Tibial nerve (tissue), 3 donors: ENCODE data around the gene AHCYL2.

ENCODE experiments used
- POLR2A ChIP-seq, 2 donors: fragments of 450-650 bp; IDR thresholded peaks; one replicate each; pipeline ENCODE4 v1.6.1; 2017; ENCODE audit warnings: antibody characterized with exemption in 2 of 2, mild to moderate bottlenecking in 2 of 2, moderate library complexity in 2 of 2
- TF ChIP-seq, protein P1 (sequence below), 5 experiments: fragments of 200-600 bp in 3 of 5; fragments of 450-650 bp in 2 of 5; sonication (generic) in 3 of 5; IDR thresholded peaks; one replicate each; pipeline ENCODE4 v1.5.1; 2016 to 2019; ENCODE audit warnings: antibody characterized with exemption in 5 of 5, mild to moderate bottlenecking in 3 of 5, moderate library complexity in 2 of 5

- TF ChIP-seq, protein P1, sequence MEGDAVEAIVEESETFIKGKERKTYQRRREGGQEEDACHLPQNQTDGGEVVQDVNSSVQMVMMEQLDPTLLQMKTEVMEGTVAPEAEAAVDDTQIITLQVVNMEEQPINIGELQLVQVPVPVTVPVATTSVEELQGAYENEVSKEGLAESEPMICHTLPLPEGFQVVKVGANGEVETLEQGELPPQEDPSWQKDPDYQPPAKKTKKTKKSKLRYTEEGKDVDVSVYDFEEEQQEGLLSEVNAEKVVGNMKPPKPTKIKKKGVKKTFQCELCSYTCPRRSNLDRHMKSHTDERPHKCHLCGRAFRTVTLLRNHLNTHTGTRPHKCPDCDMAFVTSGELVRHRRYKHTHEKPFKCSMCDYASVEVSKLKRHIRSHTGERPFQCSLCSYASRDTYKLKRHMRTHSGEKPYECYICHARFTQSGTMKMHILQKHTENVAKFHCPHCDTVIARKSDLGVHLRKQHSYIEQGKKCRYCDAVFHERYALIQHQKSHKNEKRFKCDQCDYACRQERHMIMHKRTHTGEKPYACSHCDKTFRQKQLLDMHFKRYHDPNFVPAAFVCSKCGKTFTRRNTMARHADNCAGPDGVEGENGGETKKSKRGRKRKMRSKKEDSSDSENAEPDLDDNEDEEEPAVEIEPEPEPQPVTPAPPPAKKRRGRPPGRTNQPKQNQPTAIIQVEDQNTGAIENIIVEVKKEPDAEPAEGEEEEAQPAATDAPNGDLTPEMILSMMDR (IDR thresholded peaks at IDR 0.05), result no peak
- TF ChIP-seq POLR2A (IDR thresholded peaks at IDR 0.05), result no peak
These were observed 237.0 kb downstream of the AHCYL2 start for GRCh38 chr7:129461809-129462208.
